Panc1 (cell line): ENCODE data around the gene ZXDA.

ENCODE experiments used
- CTCF ChIP-seq: fragments of 450-650 bp; IDR thresholded peaks from 2 replicates; pipeline ENCODE4 v1.5.1; 2017; ENCODE audit warnings: mild to moderate bottlenecking
- POLR2AphosphoS5 ChIP-seq: IDR thresholded peaks from 2 replicates; pipeline ENCODE4 v1.6.1; 2012; ENCODE audit warnings: mild to moderate bottlenecking, low read depth, low read length, moderate library complexity

GRCh38 chrX:57904176-57904880 lies 5.9 kb downstream of the ZXDA start:
- no peak for TF ChIP-seq CTCF
- no peak for TF ChIP-seq POLR2AphosphoS5
